GM12878 (cell line): Measurements from ENCODE around the gene PYGM. TPM values are rescaled to one million over a fixed set of nuclear protein-coding genes. Genes with fewer than 3 reads are reported as not detected.

Experiments used
- BCL3 ChIP-seq: IDR thresholded peaks from 2 replicates; pipeline ENCODE4 v1.6.1; 2011; ENCODE audit warnings: borderline replicate concordance, low read depth, mild to moderate bottlenecking, moderate library complexity, low read length; ENCODE audit not compliant: insufficient read depth, poor library complexity, severe bottlenecking
- ESRRA ChIP-seq: IDR thresholded peaks from 2 replicates; pipeline ENCODE4 v1.6.1; 2012; ENCODE audit warnings: mild to moderate bottlenecking, low read length, improper control_type of control experiment
- NFYB ChIP-seq: IDR thresholded peaks from 2 replicates; pipeline ENCODE4 v1.6.1; 2011; ENCODE audit warnings: low read depth, mild to moderate bottlenecking, low read length, improper control_type of control experiment, moderate library complexity; ENCODE audit not compliant: insufficient read depth
- PKNOX1 ChIP-seq: fragments of 450-650 bp; IDR thresholded peaks from 2 replicates; pipeline ENCODE4 v1.6.1; 2016; ENCODE audit warnings: mild to moderate bottlenecking
- POLR2A ChIP-seq: IDR thresholded peaks from 2 replicates; pipeline ENCODE4 v1.6.1; 2011; ENCODE audit warnings: low read depth, mild to moderate bottlenecking, low read length
- POLR2AphosphoS5 ChIP-seq: IDR thresholded peaks from 2 replicates; pipeline ENCODE4 v1.6.1; 2011; ENCODE audit warnings: mild to moderate bottlenecking, low read length, inconsistent platforms
- RUNX3 ChIP-seq: IDR thresholded peaks from 2 replicates; pipeline ENCODE4 v1.6.1; 2012; ENCODE audit warnings: low read length, inconsistent platforms
- SRF ChIP-seq, 2 experiments: IDR thresholded peaks; 2 replicates each; pipeline ENCODE4 v1.6.1; 2011; ENCODE audit warnings: low read depth in 2 of 2, low read length in 2 of 2, mild to moderate bottlenecking in 1 of 2, moderate library complexity in 1 of 2
- STAT3 ChIP-seq: IDR thresholded peaks from 2 replicates; pipeline ENCODE4 v1.6.1; 2011; ENCODE audit warnings: low read depth, low read length, improper control_type of control experiment
- ZBTB33 ChIP-seq: fragments of 450-650 bp; IDR thresholded peaks from 2 replicates; pipeline ENCODE4 v1.6.1; 2017; ENCODE audit warnings: mild to moderate bottlenecking
- polyA plus RNA-seq, 11 experiments: library from polyadenylated mRNA; depleted of rRNA in 4 of 11; unstranded in 6 of 11; stranded (reverse) in 5 of 11; fragments of >200 nt; fragmentation: Nextera tagmentation in 4 of 11; fragmentation: Illumina TruSeq in 1 of 11; extraction: Ambion mirVana in 4 of 11; extraction: Trizol in 1 of 11; gene quantifications; 1 replicate in 1 of 11; 2 replicates in 10 of 11; pipeline versions ENCODE4 v1.2.1 to v1.2.3, GENCODE V29; 2011 to 2016; ENCODE audit warnings: inconsistent platforms in 2 of 11, missing spikeins in 2 of 11, low read depth in 1 of 11
- total RNA-seq, 4 experiments: library from RNA; depleted of rRNA in 3 of 4; stranded (reverse); fragments of >200 nt in 3 of 4; fragmentation: Illumina TruSeq in 1 of 4; extraction: Trizol in 1 of 4; gene quantifications; 2 replicates each; pipeline versions ENCODE4 v1.2.1 to v1.2.3, GENCODE V29; 2013 to 2021
- TF ChIP-seq, protein P1 (sequence below): fragments of 450-650 bp; IDR thresholded peaks from 2 replicates; pipeline ENCODE4 v1.6.1; 2017; ENCODE audit warnings: antibody characterized with exemption, mild to moderate bottlenecking, moderate library complexity
- TF ChIP-seq, protein P2 (sequence below): fragments of 450-650 bp; IDR thresholded peaks from 2 replicates; pipeline ENCODE4 v1.6.1; 2017; ENCODE audit warnings: low read depth, mild to moderate bottlenecking, moderate library complexity
- TF ChIP-seq, protein P3 (sequence below): fragments of 450-650 bp; IDR thresholded peaks from 2 replicates; pipeline ENCODE4 v1.6.1; 2018; ENCODE audit warnings: borderline replicate concordance, mild to moderate bottlenecking; ENCODE audit not compliant: partially characterized antibody
- TF ChIP-seq, protein P4 (sequence below), 3 experiments: IDR thresholded peaks in 2 of 3; conservative IDR thresholded peaks in 1 of 3; 2 replicates each; pipeline ENCODE4 v1.5.1; 2011; ENCODE audit warnings: low read depth in 3 of 3, low read length in 3 of 3, mild to moderate bottlenecking in 3 of 3, control low read depth in 2 of 3, moderate library complexity in 2 of 3, inconsistent platforms in 1 of 3, mixed read lengths in 1 of 3; ENCODE audit not compliant: control insufficient read depth in 2 of 3, insufficient read depth in 1 of 3; ENCODE audit errors: extremely low read depth in 1 of 3

Gene PYGM
- total and polyA plus RNA-seq, 10 of the 15 experiments (the other 5 are each of a cell fraction or from before 2014, with no cell fraction given): 0.04 to 3.7 (median 0.27) TPM; not detected in 1

GRCh38 chr11:64765291-64765850, 5.6 kb upstream of the PYGM start (continued):
- TF ChIP-seq PKNOX1 (no peak), ESRRA (no peak), POLR2AphosphoS5 (peak; percentile 74), SRF (IDR thresholded peaks at IDR 0.05; ENCODE audit: low read depth in 2 of 2, low read length in 2 of 2) (0 out of 4 replicates have a peak, but pooled peaks of 1 of the 2 experiments have one; percentile 10), NFYB (no peak), RUNX3 (no peak), BCL3 (no peak), POLR2A (peak; percentile 64; the same call in 1 of the 2 replicates), ZBTB33 (peak; percentile 41; the same call in 1 of the 2 replicates), STAT3 (no peak)
- TF ChIP-seq, protein P1, sequence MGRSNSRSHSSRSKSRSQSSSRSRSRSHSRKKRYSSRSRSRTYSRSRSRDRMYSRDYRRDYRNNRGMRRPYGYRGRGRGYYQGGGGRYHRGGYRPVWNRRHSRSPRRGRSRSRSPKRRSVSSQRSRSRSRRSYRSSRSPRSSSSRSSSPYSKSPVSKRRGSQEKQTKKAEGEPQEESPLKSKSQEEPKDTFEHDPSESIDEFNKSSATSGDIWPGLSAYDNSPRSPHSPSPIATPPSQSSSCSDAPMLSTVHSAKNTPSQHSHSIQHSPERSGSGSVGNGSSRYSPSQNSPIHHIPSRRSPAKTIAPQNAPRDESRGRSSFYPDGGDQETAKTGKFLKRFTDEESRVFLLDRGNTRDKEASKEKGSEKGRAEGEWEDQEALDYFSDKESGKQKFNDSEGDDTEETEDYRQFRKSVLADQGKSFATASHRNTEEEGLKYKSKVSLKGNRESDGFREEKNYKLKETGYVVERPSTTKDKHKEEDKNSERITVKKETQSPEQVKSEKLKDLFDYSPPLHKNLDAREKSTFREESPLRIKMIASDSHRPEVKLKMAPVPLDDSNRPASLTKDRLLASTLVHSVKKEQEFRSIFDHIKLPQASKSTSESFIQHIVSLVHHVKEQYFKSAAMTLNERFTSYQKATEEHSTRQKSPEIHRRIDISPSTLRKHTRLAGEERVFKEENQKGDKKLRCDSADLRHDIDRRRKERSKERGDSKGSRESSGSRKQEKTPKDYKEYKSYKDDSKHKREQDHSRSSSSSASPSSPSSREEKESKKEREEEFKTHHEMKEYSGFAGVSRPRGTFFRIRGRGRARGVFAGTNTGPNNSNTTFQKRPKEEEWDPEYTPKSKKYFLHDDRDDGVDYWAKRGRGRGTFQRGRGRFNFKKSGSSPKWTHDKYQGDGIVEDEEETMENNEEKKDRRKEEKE: no peak
- TF ChIP-seq, protein P2, sequence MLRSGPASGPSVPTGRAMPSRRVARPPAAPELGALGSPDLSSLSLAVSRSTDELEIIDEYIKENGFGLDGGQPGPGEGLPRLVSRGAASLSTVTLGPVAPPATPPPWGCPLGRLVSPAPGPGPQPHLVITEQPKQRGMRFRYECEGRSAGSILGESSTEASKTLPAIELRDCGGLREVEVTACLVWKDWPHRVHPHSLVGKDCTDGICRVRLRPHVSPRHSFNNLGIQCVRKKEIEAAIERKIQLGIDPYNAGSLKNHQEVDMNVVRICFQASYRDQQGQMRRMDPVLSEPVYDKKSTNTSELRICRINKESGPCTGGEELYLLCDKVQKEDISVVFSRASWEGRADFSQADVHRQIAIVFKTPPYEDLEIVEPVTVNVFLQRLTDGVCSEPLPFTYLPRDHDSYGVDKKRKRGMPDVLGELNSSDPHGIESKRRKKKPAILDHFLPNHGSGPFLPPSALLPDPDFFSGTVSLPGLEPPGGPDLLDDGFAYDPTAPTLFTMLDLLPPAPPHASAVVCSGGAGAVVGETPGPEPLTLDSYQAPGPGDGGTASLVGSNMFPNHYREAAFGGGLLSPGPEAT: no peak
- TF ChIP-seq, protein P3, sequence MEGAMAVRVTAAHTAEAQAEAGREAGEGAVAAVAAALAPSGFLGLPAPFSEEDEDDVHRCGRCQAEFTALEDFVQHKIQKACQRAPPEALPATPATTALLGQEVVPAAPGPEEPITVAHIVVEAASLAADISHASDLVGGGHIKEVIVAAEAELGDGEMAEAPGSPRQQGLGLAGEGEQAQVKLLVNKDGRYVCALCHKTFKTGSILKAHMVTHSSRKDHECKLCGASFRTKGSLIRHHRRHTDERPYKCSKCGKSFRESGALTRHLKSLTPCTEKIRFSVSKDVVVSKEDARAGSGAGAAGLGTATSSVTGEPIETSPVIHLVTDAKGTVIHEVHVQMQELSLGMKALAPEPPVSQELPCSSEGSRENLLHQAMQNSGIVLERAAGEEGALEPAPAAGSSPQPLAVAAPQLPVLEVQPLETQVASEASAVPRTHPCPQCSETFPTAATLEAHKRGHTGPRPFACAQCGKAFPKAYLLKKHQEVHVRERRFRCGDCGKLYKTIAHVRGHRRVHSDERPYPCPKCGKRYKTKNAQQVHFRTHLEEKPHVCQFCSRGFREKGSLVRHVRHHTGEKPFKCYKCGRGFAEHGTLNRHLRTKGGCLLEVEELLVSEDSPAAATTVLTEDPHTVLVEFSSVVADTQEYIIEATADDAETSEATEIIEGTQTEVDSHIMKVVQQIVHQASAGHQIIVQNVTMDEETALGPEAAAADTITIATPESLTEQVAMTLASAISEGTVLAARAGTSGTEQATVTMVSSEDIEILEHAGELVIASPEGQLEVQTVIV: no peak
- TF ChIP-seq, protein P4, sequence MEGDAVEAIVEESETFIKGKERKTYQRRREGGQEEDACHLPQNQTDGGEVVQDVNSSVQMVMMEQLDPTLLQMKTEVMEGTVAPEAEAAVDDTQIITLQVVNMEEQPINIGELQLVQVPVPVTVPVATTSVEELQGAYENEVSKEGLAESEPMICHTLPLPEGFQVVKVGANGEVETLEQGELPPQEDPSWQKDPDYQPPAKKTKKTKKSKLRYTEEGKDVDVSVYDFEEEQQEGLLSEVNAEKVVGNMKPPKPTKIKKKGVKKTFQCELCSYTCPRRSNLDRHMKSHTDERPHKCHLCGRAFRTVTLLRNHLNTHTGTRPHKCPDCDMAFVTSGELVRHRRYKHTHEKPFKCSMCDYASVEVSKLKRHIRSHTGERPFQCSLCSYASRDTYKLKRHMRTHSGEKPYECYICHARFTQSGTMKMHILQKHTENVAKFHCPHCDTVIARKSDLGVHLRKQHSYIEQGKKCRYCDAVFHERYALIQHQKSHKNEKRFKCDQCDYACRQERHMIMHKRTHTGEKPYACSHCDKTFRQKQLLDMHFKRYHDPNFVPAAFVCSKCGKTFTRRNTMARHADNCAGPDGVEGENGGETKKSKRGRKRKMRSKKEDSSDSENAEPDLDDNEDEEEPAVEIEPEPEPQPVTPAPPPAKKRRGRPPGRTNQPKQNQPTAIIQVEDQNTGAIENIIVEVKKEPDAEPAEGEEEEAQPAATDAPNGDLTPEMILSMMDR (IDR thresholded peaks at IDR 0.05 in 2 of 3, conservative IDR thresholded peaks at IDR 0.05 in 1 of 3; ENCODE audit: control insufficient read depth in 2 of 3, extremely low read depth in 1 of 3, insufficient read depth in 1 of 3, low read depth in 3 of 3, low read length in 3 of 3): peak in 2 of 3 experiments; percentile 8 to 18; a peak in 1 of 6 replicates
